Vagina (tissue), 2 donors: ENCODE measurements around the gene E2F6. TPM values are rescaled to one million over a fixed set of nuclear protein-coding genes. Genes with fewer than 3 reads are reported as not detected.

Experiments used
- DNase-seq, 2 donors: peaks; one replicate each; pipeline ENCODE4 v3.0.0-alpha.2; 2017; ENCODE audit errors: extremely low spot score in 2 of 2
- H3K27ac ChIP-seq: fragments of 200-600 bp; sonication (generic); one replicate; pipeline ENCODE4 v1.5.1; 2019
- H3K27me3 ChIP-seq: fragments of 200-600 bp; sonication (generic); one replicate; pipeline ENCODE4 v1.5.1; 2019
- H3K36me3 ChIP-seq, 2 donors: fragments of 200-600 bp; sonication (generic); one replicate each; pipeline ENCODE4 v1.5.1; 2017 to 2019
- H3K4me1 ChIP-seq: fragments of 200-600 bp; sonication (generic); one replicate; pipeline ENCODE4 v1.5.1; 2019
- H3K4me3 ChIP-seq, 2 donors: fragments of 200-600 bp; sonication (generic); 1 replicate in 1 of 2; 2 replicates in 1 of 2; pipeline ENCODE4 v1.5.1; 2016 to 2019
- H3K9me3 ChIP-seq: fragments of 200-600 bp; sonication (generic); one replicate; pipeline ENCODE4 v1.5.1; 2019
- CTCF ChIP-seq, 3 experiments: fragments of 450-650 bp in 2 of 3; fragments of 200-600 bp in 1 of 3; sonication (generic) in 1 of 3; IDR thresholded peaks; one replicate each; pipeline ENCODE4 v1.5.1; 2017 to 2019; ENCODE audit warnings: antibody characterized with exemption in 3 of 3, mild to moderate bottlenecking in 2 of 3, moderate library complexity in 2 of 3
- POLR2A ChIP-seq, 2 donors: fragments of 450-650 bp; IDR thresholded peaks; one replicate each; pipeline ENCODE4 v1.6.1; 2017; ENCODE audit warnings: antibody characterized with exemption in 2 of 2, mild to moderate bottlenecking in 2 of 2, moderate library complexity in 2 of 2
- POLR2AphosphoS5 ChIP-seq, 2 donors: sonication (generic); formaldehyde crosslinking; IDR thresholded peaks; one replicate each; pipeline ENCODE4 v1.9.0; 2017; ENCODE audit warnings: antibody characterized with exemption in 2 of 2, mild to moderate bottlenecking in 2 of 2, low read depth in 1 of 2; ENCODE audit not compliant: insufficient read depth in 1 of 2
- intact Hi-C: fragments of 100-400 bp; cut with DNase I; formaldehyde crosslinking; loops from one replicate; pipeline ENCODE4 v1.15.1; 2023
- total RNA-seq: library from RNA; depleted of rRNA; stranded (reverse); fragments of >200 nt; gene quantifications from one replicate; pipeline ENCODE4 v1.2.3, GENCODE V29; 2016

Gene E2F6
- total RNA-seq, 1 donor from 2014 or later, result 9.1 TPM

- no peaks in the 10 kb centered on the region for H3K9me3 ChIP-seq
- TF ChIP-seq POLR2AphosphoS5 (IDR thresholded peaks at IDR 0.05; ENCODE audit: insufficient read depth in 1 of 2, low read depth in 1 of 2) (no peak), POLR2A (IDR thresholded peaks at IDR 0.05) (no peak)
- intact Hi-C loops, result no loop called here
- no peak for DNase-seq
- H3K4me1 ChIP-seq, result peaks cover 32% of the 10 kb centered on the region
- H3K4me3 ChIP-seq, result no peak overlapping the region
- H3K27me3 ChIP-seq, result no peaks in the 10 kb centered on the region
- H3K36me3 ChIP-seq, result no peaks in the 10 kb centered on the region
- peak overlapping the region; percentile 77 for H3K27ac ChIP-seq
These were observed 33.3 kb upstream of the E2F6 start for GRCh38 chr2:11499081-11499743.

- Histone ChIP-seq H3K4me3 (peak overlapping the region in 1 of 2 donors; percentile 19), H3K27ac (peak overlapping the region; percentile 77), H3K4me1 (peaks cover 32% of the 10 kb centered on the region), H3K36me3 (no peaks in the 10 kb centered on the region), H3K9me3 (no peaks in the 10 kb centered on the region), H3K27me3 (no peaks in the 10 kb centered on the region)
- no peak for TF ChIP-seq POLR2A (IDR thresholded peaks at IDR 0.05)
- TF ChIP-seq POLR2AphosphoS5 (IDR thresholded peaks at IDR 0.05; ENCODE audit: insufficient read depth in 1 of 2, low read depth in 1 of 2), result peak in 1 of 2 donors; percentile 61
- intact Hi-C loops, result no loop called here
- no peak for DNase-seq
These were observed 32.6 kb upstream of the E2F6 start for GRCh38 chr2:11498543-11499034.

GRCh38 chr2:11495844-11496681 is 30.1 kb upstream of the E2F6 start:
- Histone ChIP-seq H3K27me3 (no peaks in the 10 kb centered on the region), H3K36me3 (no peaks in the 10 kb centered on the region), H3K27ac (no peak overlapping the region), H3K9me3 (no peaks in the 10 kb centered on the region), H3K4me3 (peak overlapping the region in 1 of 2 donors; percentile 19), H3K4me1 (peaks cover 39% of the 10 kb centered on the region)
- no peak for TF ChIP-seq POLR2A (IDR thresholded peaks at IDR 0.05)
- TF ChIP-seq POLR2AphosphoS5 (IDR thresholded peaks at IDR 0.05; ENCODE audit: insufficient read depth in 1 of 2, low read depth in 1 of 2), result no peak
- TF ChIP-seq CTCF (IDR thresholded peaks at IDR 0.05), result no peak
- intact Hi-C loops, result no loop called here
- no peak for DNase-seq

- TF ChIP-seq CTCF (IDR thresholded peaks at IDR 0.05), result no peak
- TF ChIP-seq POLR2A (IDR thresholded peaks at IDR 0.05), result no peak
- no peak for TF ChIP-seq POLR2AphosphoS5 (IDR thresholded peaks at IDR 0.05; ENCODE audit: insufficient read depth in 1 of 2, low read depth in 1 of 2)
- intact Hi-C loops, result no loop called here
- Histone ChIP-seq H3K27ac (no peak overlapping the region), H3K36me3 (no peaks in the 10 kb centered on the region), H3K4me1 (peaks cover 27% of the 10 kb centered on the region), H3K27me3 (no peaks in the 10 kb centered on the region), H3K9me3 (no peaks in the 10 kb centered on the region), H3K4me3 (no peak overlapping the region)
- no peak for DNase-seq
These were observed 28.3 kb upstream of the E2F6 start for GRCh38 chr2:11494310-11494709.

GRCh38 chr2:11493282-11493681 is 27.3 kb upstream of the E2F6 start:
- peaks cover 20% of the 10 kb centered on the region for H3K4me1 ChIP-seq
- H3K36me3 ChIP-seq, result no peaks in the 10 kb centered on the region
- TF ChIP-seq POLR2A (IDR thresholded peaks at IDR 0.05) (no peak), POLR2AphosphoS5 (IDR thresholded peaks at IDR 0.05; ENCODE audit: insufficient read depth in 1 of 2, low read depth in 1 of 2) (no peak), CTCF (IDR thresholded peaks at IDR 0.05) (no peak)
- no peaks in the 10 kb centered on the region for H3K27me3 ChIP-seq
- no peak overlapping the region for H3K4me3 ChIP-seq
- DNase-seq, result no peak
- H3K9me3 ChIP-seq, result no peaks in the 10 kb centered on the region
- no peak overlapping the region for H3K27ac ChIP-seq
- intact Hi-C loops, result no loop called here
